Stimulated activated CD8-positive, alpha-beta memory T cell treated with anti-CD3 and anti-CD28 coated beads, Interleukin-15, amount 100 ng/mL, for 4 hours (primary cell): ENCODE data around the gene REEP1.
A peak's percentile ranks its signal among the peaks of the same experiment; 100 is the strongest.
"Not testable (repeated sequence)": the region's sequence is repeated elsewhere in the genome, so short reads cannot be mapped to it uniquely, and the experiment has no call there.

ENCODE experiments used
- DNase-seq, 2 donors: peaks; one replicate each; pipeline ENCODE4 v3.0.0-alpha.2; 2020; ENCODE audit warnings: low read depth in 2 of 2

REEP1 gene

DNA sequence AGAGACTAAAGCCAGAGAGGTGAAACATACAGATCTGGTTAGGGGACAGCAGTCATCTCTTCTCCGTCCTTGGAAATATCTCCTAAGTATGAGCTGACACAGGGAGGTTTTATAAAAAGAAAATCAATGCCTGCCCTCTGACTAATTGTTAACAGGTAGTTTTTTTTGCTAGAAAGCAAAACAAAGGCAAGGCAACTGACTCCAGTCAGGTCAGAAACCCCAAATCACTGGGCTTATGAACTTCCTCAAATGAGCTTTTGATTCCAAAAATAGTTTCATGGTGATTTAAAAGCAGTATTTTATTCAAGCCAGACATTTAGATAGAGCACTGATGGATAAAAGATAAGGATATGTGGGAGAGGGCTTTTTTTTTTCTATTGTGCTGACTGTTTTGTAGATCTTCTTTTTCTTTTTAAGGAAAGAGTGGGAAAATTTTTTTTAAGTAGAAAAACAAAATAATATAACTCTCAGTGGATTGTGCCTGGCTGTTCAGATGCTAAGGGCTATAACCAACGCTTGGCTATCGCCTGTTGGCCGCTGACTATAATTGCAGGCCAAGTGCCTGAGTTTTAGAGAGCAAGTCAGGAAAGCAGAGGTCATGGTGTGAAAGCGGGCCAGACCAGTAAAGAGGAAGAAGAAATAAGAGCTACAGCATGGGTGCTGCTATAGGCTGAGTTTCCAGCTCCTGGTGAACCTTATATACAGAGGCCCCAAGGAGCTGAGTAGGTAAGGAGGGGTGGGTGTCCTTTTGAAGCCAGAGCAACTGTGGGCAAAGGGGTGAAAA lies 93.3 kb downstream of the REEP1 start:
- DNase-seq, result no peak

- no peak for DNase-seq
Measured at GRCh38 chr2:86243272-86243671, 94.2 kb downstream of the REEP1 start.

DNA sequence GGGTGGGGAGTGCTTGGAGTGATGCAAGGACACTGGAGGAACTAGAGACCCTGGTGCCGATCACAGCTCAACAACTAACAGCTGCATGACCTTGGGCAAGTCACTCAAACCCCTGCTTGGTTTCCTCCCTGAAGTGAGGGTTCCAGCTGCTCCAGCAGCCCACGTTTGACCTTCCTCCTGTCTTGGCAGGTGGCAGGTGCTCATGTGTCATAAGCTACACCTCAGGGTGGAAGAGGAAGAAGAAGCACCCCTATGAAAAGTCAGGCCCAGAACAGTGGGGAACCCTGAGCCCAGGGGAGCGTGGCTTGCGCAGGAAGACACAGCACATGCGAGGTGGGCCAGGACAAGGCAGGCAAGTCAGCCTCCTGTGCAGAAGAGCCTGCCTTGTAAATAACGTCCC lies 95.8 kb downstream of the REEP1 start:
- DNase-seq, result no peak

DNA sequence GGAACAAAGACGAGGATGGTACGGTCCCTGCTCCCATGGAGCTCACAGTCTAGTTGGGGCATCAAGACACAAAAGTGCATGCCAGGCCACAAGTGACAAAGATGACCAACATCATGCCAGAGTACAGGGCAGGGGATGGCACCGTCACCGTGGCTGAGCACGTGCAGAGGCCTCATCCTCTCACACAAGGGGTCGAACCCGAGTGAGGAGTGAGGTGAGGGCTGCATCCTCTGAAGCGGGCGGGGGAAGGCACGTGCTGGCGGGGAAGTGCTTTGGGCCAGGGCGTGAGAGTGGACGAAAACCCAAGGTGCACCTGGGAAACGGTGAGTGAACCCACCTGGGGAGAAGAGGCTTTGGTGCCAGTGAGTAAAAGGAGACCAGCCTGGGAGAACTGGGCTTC lies 97.2 kb downstream of the REEP1 start:
- no peak for DNase-seq

GRCh38 chr2:86239745-86240144 lies 97.7 kb downstream of the REEP1 start:
- no peak for DNase-seq

GRCh38 chr2:86239326-86239725 lies 98.1 kb downstream of the REEP1 start:
- no peak for DNase-seq

DNA sequence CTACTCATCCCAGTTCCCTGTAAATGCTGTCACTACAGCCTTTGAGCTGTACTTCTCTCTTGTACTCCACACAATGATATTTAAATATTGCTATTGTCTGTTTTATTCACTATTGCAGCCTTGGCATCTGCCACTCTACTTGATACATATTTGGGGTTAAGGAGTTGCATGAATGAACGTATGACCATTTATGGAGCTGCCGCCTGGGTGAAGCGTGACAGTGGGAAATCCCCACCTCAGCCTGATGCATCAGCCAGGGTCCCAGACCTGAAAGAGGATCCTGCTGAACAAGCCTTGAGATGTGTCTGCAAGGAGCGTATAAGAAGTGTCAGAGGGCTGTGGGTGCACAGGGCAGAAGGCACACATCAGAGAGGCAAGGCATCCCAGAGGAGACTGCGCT lies 99.1 kb downstream of the REEP1 start:
- peak in 1 of 2 donors; percentile 36 for DNase-seq

DNA sequence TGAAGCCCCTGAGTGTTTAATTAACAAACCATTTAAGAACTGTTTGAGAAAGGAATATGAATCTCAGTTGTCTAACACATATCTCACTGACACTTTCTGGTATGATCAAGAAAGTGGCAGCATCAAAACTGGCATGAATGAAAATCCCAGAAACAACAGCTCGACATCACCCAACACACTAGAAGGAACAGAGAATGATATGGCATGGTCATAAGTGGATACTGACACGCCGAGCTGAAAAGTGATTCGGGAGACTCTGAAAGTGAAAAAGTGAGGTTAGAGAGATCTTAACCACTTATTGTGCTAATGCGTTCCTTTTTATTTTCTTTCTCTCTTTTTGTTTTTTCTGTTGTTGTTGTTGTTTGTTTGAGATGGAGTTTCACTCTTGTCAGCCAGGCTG lies 100.3 kb downstream of the REEP1 start:
- DNase-seq, result no peak

DNA sequence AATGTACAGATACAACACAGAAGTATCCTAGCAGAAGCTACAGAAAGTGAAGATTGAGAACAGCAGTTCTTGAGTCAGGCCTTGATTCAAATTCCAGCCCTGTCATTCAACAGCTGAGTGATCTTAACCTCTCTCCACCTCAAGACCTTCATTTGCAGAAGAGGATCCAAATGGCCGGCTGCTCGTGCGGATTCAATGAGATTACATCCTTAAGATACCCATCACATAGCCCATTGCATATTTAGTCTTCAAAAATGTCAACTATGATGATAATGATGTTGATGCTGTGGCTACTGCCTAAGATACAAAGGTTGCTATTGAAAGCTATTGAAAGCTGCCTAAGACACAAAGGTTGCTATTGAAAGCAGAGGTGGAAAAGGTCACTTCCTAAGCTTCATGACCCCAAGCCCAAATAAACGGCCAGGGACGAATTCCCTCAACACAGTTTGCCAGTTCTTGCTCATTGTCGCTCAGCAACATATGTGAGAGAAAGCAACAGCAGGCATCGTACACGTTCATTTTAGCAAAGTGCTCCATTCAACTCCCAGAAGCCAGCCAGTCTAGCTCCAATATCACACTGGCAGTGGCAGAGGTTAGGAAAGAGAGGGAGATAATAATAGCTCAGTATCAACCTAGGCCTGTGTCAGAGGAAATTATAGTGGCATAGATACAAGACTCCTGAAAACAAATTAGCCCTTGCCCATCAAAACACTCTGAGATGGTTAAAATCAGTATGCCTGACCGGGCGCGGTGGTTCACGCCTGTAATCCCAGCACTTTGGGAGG lies 102.0 kb downstream of the REEP1 start:
- no peak for DNase-seq

DNA sequence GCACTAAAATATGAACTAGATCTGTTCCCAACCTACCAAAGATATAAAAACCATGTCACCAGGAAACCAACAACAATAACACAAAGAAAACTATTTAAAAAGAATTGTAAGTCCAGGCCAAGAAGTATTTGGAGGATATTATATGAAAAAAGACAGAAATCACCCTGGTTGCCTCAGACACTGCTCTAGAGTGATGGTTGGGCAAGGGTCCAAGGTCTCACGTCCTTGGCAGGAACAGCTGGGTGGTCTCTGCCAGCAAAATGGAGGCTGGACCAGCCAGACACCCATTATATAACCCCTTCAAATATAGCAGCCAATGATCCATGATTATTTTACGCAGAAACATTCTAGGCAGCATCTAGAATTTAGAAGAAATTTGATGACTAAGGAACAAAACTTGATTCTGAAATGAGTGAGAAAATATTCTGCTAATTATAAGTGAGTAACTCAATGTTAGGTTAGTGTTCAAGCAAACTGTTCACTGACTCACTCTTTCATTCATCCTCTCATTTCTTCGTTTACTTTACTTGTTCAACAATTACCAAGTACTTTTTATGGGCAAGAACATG lies 102.8 kb downstream of the REEP1 start:
- no peak for DNase-seq

- no peak for DNase-seq
Measured at GRCh38 chr2:86233436-86233835, 104.0 kb downstream of the REEP1 start.

DNA sequence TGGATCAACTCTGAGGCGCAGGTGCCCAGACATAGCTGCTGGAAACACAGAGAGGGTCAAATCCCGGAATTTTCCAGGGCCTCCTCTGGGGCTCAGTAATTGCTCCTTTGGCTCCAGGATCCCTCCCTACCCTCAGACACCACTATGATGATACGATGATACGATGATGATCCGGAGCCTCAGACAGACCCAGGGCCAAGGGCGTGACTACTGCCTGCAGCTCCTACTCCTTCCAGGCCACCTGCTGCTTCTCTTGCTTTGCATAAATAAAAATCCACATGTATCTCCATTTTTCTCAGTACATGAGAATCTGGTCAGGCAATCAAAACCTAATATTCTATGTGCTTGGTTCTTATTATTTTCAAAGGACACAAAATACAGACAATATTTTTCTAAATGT lies 104.5 kb downstream of the REEP1 start:
- no peak for DNase-seq

- no peak for DNase-seq
Measured at GRCh38 chr2:86232373-86232784, 105.0 kb downstream of the REEP1 start.

GRCh38 chr2:86231680-86232372 lies 105.6 kb downstream of the REEP1 start:
- DNase-seq, result no peak

DNA sequence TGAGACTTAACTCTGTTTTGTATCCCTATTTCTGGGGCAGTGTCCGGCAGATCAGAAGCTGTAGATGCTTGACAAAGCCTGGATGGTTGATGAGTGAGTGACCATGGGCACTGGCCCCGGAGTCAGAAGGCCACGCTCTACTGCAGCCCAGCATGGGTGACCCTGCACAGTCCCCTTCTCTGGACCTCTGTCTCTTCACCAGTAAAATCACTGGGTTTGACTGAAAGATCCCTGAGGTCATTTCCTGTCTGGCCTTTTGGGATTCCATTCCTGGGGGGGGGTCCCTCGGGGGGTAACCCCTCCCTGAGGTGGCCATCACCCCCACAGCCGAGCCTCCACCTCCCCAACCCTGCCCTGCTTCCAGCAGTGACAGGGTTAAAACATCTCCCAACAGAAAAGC lies 106.5 kb downstream of the REEP1 start:
- no peak for DNase-seq

- DNase-seq, result no peak
Measured at GRCh38 chr2:86229221-86229620, 108.2 kb downstream of the REEP1 start.

GRCh38 chr2:86228574-86228973 lies 108.9 kb downstream of the REEP1 start:
- DNase-seq, result not testable (repeated sequence)

- no peak for DNase-seq
Measured at GRCh38 chr2:86227685-86228084, 109.7 kb downstream of the REEP1 start.

- no peak for DNase-seq
Measured at GRCh38 chr2:86226636-86227520, 110.5 kb downstream of the REEP1 start.

DNA sequence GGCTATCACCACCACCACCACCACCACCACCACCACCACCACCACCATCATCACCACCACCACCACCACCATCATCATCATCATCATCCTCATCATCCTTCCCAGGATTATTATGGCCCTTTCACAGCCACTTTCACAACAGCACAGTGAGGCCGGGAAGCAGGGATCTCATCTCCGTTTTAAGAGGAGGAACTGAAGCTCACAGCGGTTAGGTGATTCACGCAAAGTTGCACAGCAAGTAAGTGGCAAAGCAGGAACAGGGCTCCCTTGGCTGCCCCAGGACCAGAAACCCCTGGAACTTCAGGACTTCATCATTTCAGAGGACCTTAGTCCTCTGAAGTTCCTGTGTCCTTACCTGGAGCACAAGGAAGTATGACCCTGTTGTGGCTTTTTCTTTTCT lies 111.4 kb downstream of the REEP1 start:
- no peak for DNase-seq

- DNase-seq, result peak in 1 of 2 donors; percentile 13
Measured at GRCh38 chr2:86225581-86225980, 111.8 kb downstream of the REEP1 start.
